ENCODE data around the gene PADI6.

PADI6 gene

DNA sequence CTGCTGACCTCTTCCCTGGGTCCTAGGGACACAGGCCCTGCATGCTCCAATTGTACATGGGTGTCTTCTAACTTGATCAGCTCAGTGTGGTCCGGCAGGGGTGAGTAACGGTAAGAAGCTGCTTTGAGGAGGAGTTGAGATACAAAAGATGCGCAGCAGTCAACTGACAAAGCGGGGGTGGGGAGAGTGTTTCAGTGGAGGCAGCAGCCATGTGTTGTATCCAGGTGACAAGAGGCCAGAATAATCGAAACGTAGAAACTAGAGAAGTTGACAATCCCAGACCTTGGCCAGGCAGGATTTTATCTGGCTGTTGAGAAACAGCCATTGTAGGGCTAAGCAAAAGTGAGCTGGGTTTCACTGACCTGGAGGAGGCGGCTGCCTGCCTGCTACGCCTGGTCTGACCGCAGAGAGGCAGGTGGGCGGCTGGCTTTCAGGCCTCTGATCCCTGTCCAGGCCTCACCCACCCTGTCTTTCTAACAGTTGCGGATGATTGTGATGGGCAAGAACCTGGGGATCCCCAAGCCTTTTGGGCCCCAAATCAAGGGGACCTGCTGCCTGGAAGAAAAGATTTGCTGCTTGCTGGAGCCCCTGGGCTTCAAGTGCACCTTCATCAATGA lies 28.8 kb downstream of the PADI6 start:
- H3K79me2 ChIP-seq (ENCODE audit: insufficient read depth, low read length) = no peaks in the 10 kb centered on the region
- no peak overlapping the region for H3K27ac ChIP-seq (ENCODE audit: low read depth, low read length)
- no peak overlapping the region for H3K4me2 ChIP-seq (ENCODE audit: low read depth, low read length, poor library complexity, severe bottlenecking)
- H2AFZ ChIP-seq (ENCODE audit: low read depth, low read length, severe bottlenecking) = no peak overlapping the region
- no peaks in the 10 kb centered on the region for H3K9me2 ChIP-seq (replicated peaks; ENCODE audit: insufficient read depth, low read length)
- H3K4me3 ChIP-seq (ENCODE audit: insufficient read depth, low read length, poor library complexity, severe bottlenecking) = no peak overlapping the region
- H3K9me3 ChIP-seq (ENCODE audit: insufficient read depth, low read length) = no peaks in the 10 kb centered on the region
- H3F3A ChIP-seq (ENCODE audit: insufficient read depth) = no peaks in the 10 kb centered on the region
- no peak overlapping the region for H3K9ac ChIP-seq (ENCODE audit: low read length)
- H4K20me1 ChIP-seq (ENCODE audit: low read depth, low read length) = no peaks in the 10 kb centered on the region
- H3K36me3 ChIP-seq (ENCODE audit: low read length) = no peaks in the 10 kb centered on the region
- no peak for TF ChIP-seq CTCF (IDR thresholded peaks at IDR 0.05; ENCODE audit: insufficient read depth, low read length, poor library complexity, severe bottlenecking)
- TF ChIP-seq EZH2phosphoT487 (conservative IDR thresholded peaks at IDR 0.05; ENCODE audit: low read length) = no peak
- H3K27me3 ChIP-seq (ENCODE audit: low read length) = no peaks in the 10 kb centered on the region

GRCh38 chr1:17401841-17402240 lies 29.8 kb downstream of the PADI6 start:
- Histone ChIP-seq H4K20me1 (ENCODE audit: low read depth, low read length) (no peaks in the 10 kb centered on the region), H3K9ac (ENCODE audit: low read length) (no peak overlapping the region), H3K27me3 (ENCODE audit: low read length) (no peaks in the 10 kb centered on the region), H3K4me3 (ENCODE audit: insufficient read depth, low read length, poor library complexity, severe bottlenecking) (no peak overlapping the region), H2AFZ (ENCODE audit: low read depth, low read length, severe bottlenecking) (no peak overlapping the region), H3K9me2 (replicated peaks; ENCODE audit: insufficient read depth, low read length) (no peaks in the 10 kb centered on the region), H3K27ac (ENCODE audit: low read depth, low read length) (no peak overlapping the region), H3K9me3 (ENCODE audit: insufficient read depth, low read length) (no peaks in the 10 kb centered on the region), H3K79me2 (ENCODE audit: insufficient read depth, low read length) (no peaks in the 10 kb centered on the region), H3F3A (ENCODE audit: insufficient read depth) (no peaks in the 10 kb centered on the region), H3K36me3 (ENCODE audit: low read length) (no peaks in the 10 kb centered on the region), H3K4me2 (ENCODE audit: low read depth, low read length, poor library complexity, severe bottlenecking) (no peak overlapping the region)
- no peak for TF ChIP-seq EZH2phosphoT487 (conservative IDR thresholded peaks at IDR 0.05; ENCODE audit: low read length)
- no peak for TF ChIP-seq CTCF (IDR thresholded peaks at IDR 0.05; ENCODE audit: insufficient read depth, low read length, poor library complexity, severe bottlenecking)

GRCh38 chr1:17403081-17403480 lies 31.1 kb downstream of the PADI6 start:
- Histone ChIP-seq H3K79me2 (ENCODE audit: insufficient read depth, low read length) (no peaks in the 10 kb centered on the region), H3K36me3 (ENCODE audit: low read length) (no peaks in the 10 kb centered on the region), H3K9me2 (replicated peaks; ENCODE audit: insufficient read depth, low read length) (no peaks in the 10 kb centered on the region), H3K4me3 (ENCODE audit: insufficient read depth, low read length, poor library complexity, severe bottlenecking) (no peak overlapping the region), H3K27ac (ENCODE audit: low read depth, low read length) (no peak overlapping the region), H3K9ac (ENCODE audit: low read length) (no peak overlapping the region), H3K4me2 (ENCODE audit: low read depth, low read length, poor library complexity, severe bottlenecking) (no peak overlapping the region), H3K9me3 (ENCODE audit: insufficient read depth, low read length) (no peaks in the 10 kb centered on the region), H3F3A (ENCODE audit: insufficient read depth) (no peaks in the 10 kb centered on the region), H3K27me3 (ENCODE audit: low read length) (no peaks in the 10 kb centered on the region), H2AFZ (ENCODE audit: low read depth, low read length, severe bottlenecking) (no peak overlapping the region), H4K20me1 (ENCODE audit: low read depth, low read length) (no peaks in the 10 kb centered on the region)
- TF ChIP-seq CTCF (IDR thresholded peaks at IDR 0.05; ENCODE audit: insufficient read depth, low read length, poor library complexity, severe bottlenecking) = no peak

All from SU-DHL-6 (cell line).